Kidney glomerular epithelial cell (primary cell): ENCODE measurements around the gene CEP72.
A peak's percentile ranks its signal among the peaks of the same experiment; 100 is the strongest.
"Not testable (repeated sequence)": the region's sequence is repeated elsewhere in the genome, so short reads cannot be mapped to it uniquely, and the experiment has no call there.

Experiments used
- DNase-seq: peaks from one replicate; lab custom pipeline; 2025; lab: John Stamatoyannopoulos, UW

CEP72 gene

GRCh38 chr5:684751-685216 is 72.6 kb downstream of the CEP72 start:
- no peak for DNase-seq

- DNase-seq, result no peak
These were observed 73.4 kb downstream of the CEP72 start for GRCh38 chr5:685262-686171.

- not testable (repeated sequence) for DNase-seq
These were observed 74.0 kb downstream of the CEP72 start for GRCh38 chr5:686172-686523.

GRCh38 chr5:686936-687335 is 74.8 kb downstream of the CEP72 start:
- DNase-seq, result not testable (repeated sequence)

GRCh38 chr5:688348-689010 is 76.3 kb downstream of the CEP72 start:
- DNase-seq, result not testable (repeated sequence)

GRCh38 chr5:690293-690692 is 78.2 kb downstream of the CEP72 start:
- DNase-seq, result not testable (repeated sequence)

GRCh38 chr5:691049-691448 is 78.9 kb downstream of the CEP72 start:
- not testable (repeated sequence) for DNase-seq

GRCh38 chr5:691817-692528 is 79.8 kb downstream of the CEP72 start:
- DNase-seq, result no peak

GRCh38 chr5:692529-693041 is 80.4 kb downstream of the CEP72 start:
- not testable (repeated sequence) for DNase-seq

- DNase-seq, result peak; percentile 23
These were observed 81.3 kb downstream of the CEP72 start, which contains the start of gene TPPP for GRCh38 chr5:693271-694041. Gene TPPP (minus strand): TSS chr5:693352. CDS start chr5:678060, 15,292 bp downstream.

GRCh38 chr5:694042-694431 is 81.9 kb downstream of the CEP72 start:
- not testable (repeated sequence) for DNase-seq

- DNase-seq, result not testable (repeated sequence)
These were observed 83.3 kb downstream of the CEP72 start for GRCh38 chr5:695475-695874.

GRCh38 chr5:696191-696590 is 84.1 kb downstream of the CEP72 start:
- not testable (repeated sequence) for DNase-seq

GRCh38 chr5:696753-697702 is 84.9 kb downstream of the CEP72 start:
- not testable (repeated sequence) for DNase-seq
